Gastroesophageal sphincter (tissue), 3 donors: Measurements from ENCODE around the gene MSL3B.

Experiments used
- CTCF ChIP-seq, 4 experiments: fragments of 200-600 bp in 2 of 4; fragments of 450-650 bp in 2 of 4; sonication (generic) in 1 of 4; IDR thresholded peaks; one replicate each; pipeline ENCODE4 v1.5.1; 2017 to 2019; ENCODE audit warnings: antibody characterized with exemption in 4 of 4, mild to moderate bottlenecking in 2 of 4, moderate library complexity in 2 of 4
- EP300 ChIP-seq: sonication (generic); formaldehyde crosslinking; IDR thresholded peaks from one replicate; pipeline ENCODE4 v1.6.1; 2017; ENCODE audit warnings: antibody characterized with exemption, mild to moderate bottlenecking
- POLR2A ChIP-seq, 2 donors: fragments of 450-650 bp; IDR thresholded peaks; one replicate each; pipeline ENCODE4 v1.6.1; 2017; ENCODE audit warnings: antibody characterized with exemption in 2 of 2, mild to moderate bottlenecking in 2 of 2, moderate library complexity in 1 of 2
- POLR2AphosphoS5 ChIP-seq: sonication (generic); formaldehyde crosslinking; IDR thresholded peaks from one replicate; pipeline ENCODE4 v1.6.1; 2017; ENCODE audit warnings: antibody characterized with exemption

GRCh38 chr2:233871432-233871831, 3.2 kb upstream of the MSL3B start:
- TF ChIP-seq POLR2AphosphoS5 (no peak), CTCF (IDR thresholded peaks at IDR 0.05) (no peak), POLR2A (IDR thresholded peaks at IDR 0.05) (no peak), EP300 (no peak)
